HCT116 (cell line): ENCODE measurements around the gene NUMB. TPM values are rescaled to one million over a fixed set of nuclear protein-coding genes. Genes with fewer than 3 reads are reported as not detected.

Experiments used
- ATAC-seq: fragments of 200-7000 bp; cut with Tn5 transposase; 2 replicates; pipeline ENCODE4 v1.9.1; 2020; ENCODE audit warnings: mild to moderate bottlenecking, moderate library complexity
- BruUV-seq: library from RNA; stranded (reverse); fragments of 400-500 nt; replicated peaks from 2 replicates; lab custom pipeline; 2021; lab: Mats Ljungman, UMichigan
- CTCF ChIA-PET: fragments of 300-600 bp; sonication (Branson Sonifier 250); formaldehyde crosslinking; loops from one replicate; lab custom pipeline; 2021; ENCODE audit warnings: antibody characterized with exemption; lab: Charles Lee
- POLR2A ChIA-PET: fragments of 300-600, 350-600 bp; sonication (Branson Sonifier 250); formaldehyde crosslinking; loops from one replicate; lab custom pipeline; 2021; ENCODE audit warnings: antibody characterized with exemption; lab: Charles Lee
- RAD21 ChIA-PET, 2 experiments: fragments of 300-600 bp; sonication (Branson Sonifier 250); formaldehyde crosslinking; loops; one replicate each; lab custom pipeline; 2023; ENCODE audit warnings: low total read pairs in 2 of 2; ENCODE audit not compliant: uncharacterized antibody in 2 of 2, unreplicated experiment in 2 of 2, low non-redundant PET in 1 of 2; lab: Charles Lee
- DNase-seq: peaks from one replicate; pipeline ENCODE4 v3.0.0-alpha.2; 2010; ENCODE audit warnings: low read depth, low spot score
- H2AFZ ChIP-seq: fragments of 200-600 bp; shearing (Covaris generic), sonication (generic); 2 replicates; pipeline ENCODE4 v1.6.1; 2017; ENCODE audit warnings: low read depth, mixed run types, mixed read lengths, antibody characterized with exemption, low read length; ENCODE audit not compliant: poor library complexity, severe bottlenecking
- H3K27ac ChIP-seq: 2 replicates; pipeline ENCODE4 v1.5.1; 2012; ENCODE audit warnings: low read depth, low read length
- H3K27me3 ChIP-seq: fragments of 200-600 bp; sonication (generic); 2 replicates; pipeline ENCODE4 v1.6.1; 2016; ENCODE audit warnings: mixed run types, low read length, mixed read lengths; ENCODE audit not compliant: insufficient read depth
- H3K36me3 ChIP-seq, 2 experiments: fragments of 200-500 bp in 1 of 2; fragments of 200-600 bp in 1 of 2; sonication (Bioruptor generic) in 1 of 2; sonication (generic) in 1 of 2; 2 replicates each; pipeline versions ENCODE4 v1.5.1 to v1.6.1; 2014 to 2016; ENCODE audit warnings: low read length in 2 of 2, inconsistent platforms in 1 of 2, mixed read lengths in 1 of 2, mixed run types in 1 of 2; ENCODE audit not compliant: insufficient read depth in 2 of 2, control insufficient read depth in 1 of 2
- H3K4me1 ChIP-seq, 2 experiments: fragments of 200-600 bp in 1 of 2; sonication (generic) in 1 of 2; 2 replicates each; pipeline versions ENCODE4 v1.5.1 to v1.6.1; 2012 to 2017; ENCODE audit warnings: low read length in 2 of 2, inconsistent platforms in 1 of 2, mild to moderate bottlenecking in 1 of 2, mixed read lengths in 1 of 2, mixed run types in 1 of 2, moderate library complexity in 1 of 2; ENCODE audit not compliant: insufficient read depth in 2 of 2, control insufficient read depth in 1 of 2
- H3K4me2 ChIP-seq: fragments of 200-600 bp; sonication (generic); 2 replicates; pipeline ENCODE4 v1.6.1; 2017; ENCODE audit warnings: mixed run types, low read length, mixed read lengths
- H3K4me3 ChIP-seq, 2 experiments: fragments of 200-600 bp in 1 of 2; sonication (generic) in 1 of 2; replicated peaks in 1 of 2; 2 replicates each; pipeline ENCODE4 v1.5.1; 2011 to 2016; ENCODE audit warnings: low read length in 2 of 2, control low read depth in 1 of 2, low read depth in 1 of 2, mild to moderate bottlenecking in 1 of 2, mixed read lengths in 1 of 2, mixed run types in 1 of 2
- H3K79me2 ChIP-seq: fragments of 200-600 bp; sonication (generic); 2 replicates; pipeline ENCODE4 v1.6.1; 2017; ENCODE audit warnings: mild to moderate bottlenecking, mixed run types, low read length, moderate library complexity, mixed read lengths; ENCODE audit not compliant: insufficient read depth
- H3K9ac ChIP-seq: fragments of 200-600 bp; sonication (generic); 2 replicates; pipeline ENCODE4 v1.6.1; 2016; ENCODE audit warnings: low read length, mixed read lengths
- H3K9me2 ChIP-seq: fragments of 200-600 bp; sonication (generic), shearing (Covaris generic); 2 replicates; pipeline ENCODE4 v1.6.1; 2017; ENCODE audit warnings: mixed run types, mild to moderate bottlenecking, moderate library complexity; ENCODE audit not compliant: insufficient read depth
- H3K9me3 ChIP-seq, 2 experiments: fragments of 200-500 bp in 1 of 2; fragments of 200-600 bp in 1 of 2; sonication (Bioruptor generic) in 1 of 2; sonication (generic) in 1 of 2; 2 replicates each; pipeline ENCODE4 v1.6.1; 2014 to 2017; ENCODE audit warnings: low read length in 2 of 2, mixed read lengths in 2 of 2, inconsistent platforms in 1 of 2, low read depth in 1 of 2, mild to moderate bottlenecking in 1 of 2, mixed run types in 1 of 2, moderate library complexity in 1 of 2; ENCODE audit not compliant: control insufficient read depth in 1 of 2, insufficient read depth in 1 of 2
- H4K20me1 ChIP-seq: fragments of 200-600 bp; sonication (generic), shearing (Covaris generic); 2 replicates; pipeline ENCODE4 v1.6.1; 2017; ENCODE audit warnings: mixed run types, mild to moderate bottlenecking, moderate library complexity; ENCODE audit not compliant: insufficient read depth
- CEBPB ChIP-seq: IDR thresholded peaks from 2 replicates; pipeline ENCODE4 v1.6.1; 2012; ENCODE audit warnings: low read depth
- EGR1 ChIP-seq: IDR thresholded peaks from 2 replicates; pipeline ENCODE4 v1.6.1; 2012; ENCODE audit warnings: low read depth
- ELF1 ChIP-seq: IDR thresholded peaks from 2 replicates; pipeline ENCODE4 v1.6.1; 2012; ENCODE audit warnings: low read depth, borderline replicate concordance
- EZH2 ChIP-seq: fragments of 200-600 bp; sonication (generic); IDR thresholded peaks from 2 replicates; pipeline ENCODE4 v1.6.1; 2017; ENCODE audit warnings: antibody characterized with exemption, mixed run types
- EZH2phosphoT487 ChIP-seq: fragments of 200-600 bp; IDR thresholded peaks from 2 replicates; pipeline ENCODE4 v1.6.1; 2018; ENCODE audit warnings: antibody characterized with exemption, borderline replicate concordance
- FOSL1 ChIP-seq: IDR thresholded peaks from 2 replicates; pipeline ENCODE4 v1.6.1; 2012; ENCODE audit warnings: low read depth
- JUND ChIP-seq: IDR thresholded peaks from 2 replicates; pipeline ENCODE4 v1.6.1; 2012
- POLR2A ChIP-seq: IDR thresholded peaks from 2 replicates; pipeline ENCODE4 v1.7.0; 2011; ENCODE audit warnings: borderline replicate concordance; ENCODE audit not compliant: insufficient read depth, insufficient read length; ENCODE audit errors: extremely low read depth
- POLR2AphosphoS5 ChIP-seq: IDR thresholded peaks from 2 replicates; pipeline ENCODE4 v1.6.1; 2011; ENCODE audit warnings: mild to moderate bottlenecking, low read depth, low read length, moderate library complexity
- SIN3A ChIP-seq: IDR thresholded peaks from 2 replicates; pipeline ENCODE4 v1.6.1; 2012; ENCODE audit warnings: low read depth
- SRF ChIP-seq: IDR thresholded peaks from 2 replicates; pipeline ENCODE4 v1.6.1; 2012; ENCODE audit warnings: low read depth
- YY1 ChIP-seq: IDR thresholded peaks from 2 replicates; pipeline ENCODE4 v1.6.1; 2011; ENCODE audit warnings: low read length, low read depth, moderate library complexity, mild to moderate bottlenecking; ENCODE audit not compliant: insufficient replicate concordance; ENCODE audit errors: extremely low read depth
- intact Hi-C: fragments of 100-400 bp; cut with micrococcal nuclease; formaldehyde crosslinking; loops from 2 replicates; pipeline ENCODE4 v1.10.0; 2022
- total RNA-seq: library from RNA; stranded (reverse); gene quantifications from one replicate; pipeline ENCODE4 v1.2.1, GENCODE V29; 2021; ENCODE audit not compliant: unreplicated experiment
- TF ChIP-seq, protein P1 (sequence below), 3 experiments: fragments of 200-600 bp in 1 of 3; sonication (generic) in 1 of 3; IDR thresholded peaks in 2 of 3; conservative IDR thresholded peaks in 1 of 3; 2 replicates each; pipeline ENCODE4 v1.5.1; 2012 to 2017; ENCODE audit warnings: low read depth in 2 of 3, low read length in 2 of 3, antibody characterized with exemption in 1 of 3, borderline replicate concordance in 1 of 3, control low read depth in 1 of 3, mild to moderate bottlenecking in 1 of 3, mixed read lengths in 1 of 3, mixed run types in 1 of 3, moderate library complexity in 1 of 3; ENCODE audit not compliant: insufficient read depth in 1 of 3
- TF ChIP-seq, protein P2 (sequence below): IDR thresholded peaks from 2 replicates; pipeline ENCODE4 v1.6.1; 2012; ENCODE audit warnings: low read depth
- TF ChIP-seq, protein P3 (sequence below): IDR thresholded peaks from 2 replicates; pipeline ENCODE4 v1.6.1; 2012

The NUMB gene
- total RNA-seq, 1 experiment from 2014 or later = 43.0 TPM

GRCh38 chr14:73248108-73248868 lies 210.1 kb downstream of the NUMB start:
- Histone ChIP-seq H3K9me3 (no peaks in the 10 kb centered on the region), H3K27me3 (no peaks in the 10 kb centered on the region), H3K4me1 (no peaks in the 10 kb centered on the region), H4K20me1 (no peaks in the 10 kb centered on the region), H3K27ac (no peak overlapping the region), H3K9ac (no peak overlapping the region), H3K4me2 (no peak overlapping the region), H3K36me3 (no peaks in the 10 kb centered on the region), H2AFZ (no peak overlapping the region), H3K9me2 (no peaks in the 10 kb centered on the region), H3K79me2 (no peaks in the 10 kb centered on the region), H3K4me3 (no peak overlapping the region)
- BruUV-seq = no TSS peak
- intact Hi-C loops = no loop called here
- POLR2A ChIA-PET = no interaction called here
- CTCF ChIA-PET = no interaction called here
- no peak for TF ChIP-seq EZH2phosphoT487
- TF ChIP-seq, protein P1, sequence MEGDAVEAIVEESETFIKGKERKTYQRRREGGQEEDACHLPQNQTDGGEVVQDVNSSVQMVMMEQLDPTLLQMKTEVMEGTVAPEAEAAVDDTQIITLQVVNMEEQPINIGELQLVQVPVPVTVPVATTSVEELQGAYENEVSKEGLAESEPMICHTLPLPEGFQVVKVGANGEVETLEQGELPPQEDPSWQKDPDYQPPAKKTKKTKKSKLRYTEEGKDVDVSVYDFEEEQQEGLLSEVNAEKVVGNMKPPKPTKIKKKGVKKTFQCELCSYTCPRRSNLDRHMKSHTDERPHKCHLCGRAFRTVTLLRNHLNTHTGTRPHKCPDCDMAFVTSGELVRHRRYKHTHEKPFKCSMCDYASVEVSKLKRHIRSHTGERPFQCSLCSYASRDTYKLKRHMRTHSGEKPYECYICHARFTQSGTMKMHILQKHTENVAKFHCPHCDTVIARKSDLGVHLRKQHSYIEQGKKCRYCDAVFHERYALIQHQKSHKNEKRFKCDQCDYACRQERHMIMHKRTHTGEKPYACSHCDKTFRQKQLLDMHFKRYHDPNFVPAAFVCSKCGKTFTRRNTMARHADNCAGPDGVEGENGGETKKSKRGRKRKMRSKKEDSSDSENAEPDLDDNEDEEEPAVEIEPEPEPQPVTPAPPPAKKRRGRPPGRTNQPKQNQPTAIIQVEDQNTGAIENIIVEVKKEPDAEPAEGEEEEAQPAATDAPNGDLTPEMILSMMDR (IDR thresholded peaks at IDR 0.05 in 2 of 3, conservative IDR thresholded peaks at IDR 0.05 in 1 of 3; ENCODE audit: borderline replicate concordance in 1 of 3, insufficient read depth in 1 of 3, low read depth in 2 of 3, low read length in 2 of 3) = no peak
- no peak for TF ChIP-seq EZH2
- TF ChIP-seq SIN3A = no peak
- no peak for TF ChIP-seq CEBPB
- TF ChIP-seq ELF1 = no peak
- TF ChIP-seq POLR2A = no peak
- TF ChIP-seq SRF = no peak
- TF ChIP-seq JUND = no peak
- no peak for TF ChIP-seq EGR1
- TF ChIP-seq, protein P2, sequence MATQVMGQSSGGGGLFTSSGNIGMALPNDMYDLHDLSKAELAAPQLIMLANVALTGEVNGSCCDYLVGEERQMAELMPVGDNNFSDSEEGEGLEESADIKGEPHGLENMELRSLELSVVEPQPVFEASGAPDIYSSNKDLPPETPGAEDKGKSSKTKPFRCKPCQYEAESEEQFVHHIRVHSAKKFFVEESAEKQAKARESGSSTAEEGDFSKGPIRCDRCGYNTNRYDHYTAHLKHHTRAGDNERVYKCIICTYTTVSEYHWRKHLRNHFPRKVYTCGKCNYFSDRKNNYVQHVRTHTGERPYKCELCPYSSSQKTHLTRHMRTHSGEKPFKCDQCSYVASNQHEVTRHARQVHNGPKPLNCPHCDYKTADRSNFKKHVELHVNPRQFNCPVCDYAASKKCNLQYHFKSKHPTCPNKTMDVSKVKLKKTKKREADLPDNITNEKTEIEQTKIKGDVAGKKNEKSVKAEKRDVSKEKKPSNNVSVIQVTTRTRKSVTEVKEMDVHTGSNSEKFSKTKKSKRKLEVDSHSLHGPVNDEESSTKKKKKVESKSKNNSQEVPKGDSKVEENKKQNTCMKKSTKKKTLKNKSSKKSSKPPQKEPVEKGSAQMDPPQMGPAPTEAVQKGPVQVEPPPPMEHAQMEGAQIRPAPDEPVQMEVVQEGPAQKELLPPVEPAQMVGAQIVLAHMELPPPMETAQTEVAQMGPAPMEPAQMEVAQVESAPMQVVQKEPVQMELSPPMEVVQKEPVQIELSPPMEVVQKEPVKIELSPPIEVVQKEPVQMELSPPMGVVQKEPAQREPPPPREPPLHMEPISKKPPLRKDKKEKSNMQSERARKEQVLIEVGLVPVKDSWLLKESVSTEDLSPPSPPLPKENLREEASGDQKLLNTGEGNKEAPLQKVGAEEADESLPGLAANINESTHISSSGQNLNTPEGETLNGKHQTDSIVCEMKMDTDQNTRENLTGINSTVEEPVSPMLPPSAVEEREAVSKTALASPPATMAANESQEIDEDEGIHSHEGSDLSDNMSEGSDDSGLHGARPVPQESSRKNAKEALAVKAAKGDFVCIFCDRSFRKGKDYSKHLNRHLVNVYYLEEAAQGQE = no peak
- TF ChIP-seq POLR2AphosphoS5 = no peak
- TF ChIP-seq, protein P3, sequence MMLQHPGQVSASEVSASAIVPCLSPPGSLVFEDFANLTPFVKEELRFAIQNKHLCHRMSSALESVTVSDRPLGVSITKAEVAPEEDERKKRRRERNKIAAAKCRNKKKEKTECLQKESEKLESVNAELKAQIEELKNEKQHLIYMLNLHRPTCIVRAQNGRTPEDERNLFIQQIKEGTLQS = no peak
- no peak for TF ChIP-seq FOSL1
- no peak for TF ChIP-seq YY1
- ATAC-seq = no peak
- DNase-seq = no peak
- RAD21 ChIA-PET = no interaction called here
